ENCODE results near the gene EPHB2.

- TF ChIP-seq CTCF (IDR thresholded peaks at IDR 0.05) (no peak), POLR2A (IDR thresholded peaks at IDR 0.05) (no peak)
Measured at GRCh38 chr1:22670352-22670975, 40.2 kb upstream of the EPHB2 start.

All from testis (tissue), 2 donors.